HL-60 (cell line): Measurements from ENCODE around the gene HNF4A.

Source experiments
- DNase-seq, 2 experiments: peaks; one replicate each; pipeline ENCODE4 v3.0.0-alpha.2; 2010 to 2020; ENCODE audit warnings: low read depth in 1 of 2, low spot score in 1 of 2
- H3K27ac ChIP-seq: fragments of 250-450 bp; sonication (Bioruptor Pico); replicated peaks from 2 replicates; pipeline ENCODE4 v1.5.1; 2020; ENCODE audit warnings: mild to moderate bottlenecking, moderate library complexity
- H3K27me3 ChIP-seq: fragments of 250-450 bp; sonication (Bioruptor Pico); 2 replicates; pipeline ENCODE4 v1.5.1; 2021; ENCODE audit warnings: mild to moderate bottlenecking, moderate library complexity; ENCODE audit not compliant: insufficient read depth, poor library complexity, severe bottlenecking
- H3K4me3 ChIP-seq: replicated peaks from 2 replicates; pipeline ENCODE4 v1.5.1; 2011; ENCODE audit warnings: mild to moderate bottlenecking, control low read depth, low read length; ENCODE audit not compliant: insufficient read depth
- GABPA ChIP-seq: IDR thresholded peaks from 2 replicates; pipeline ENCODE4 v1.6.1; 2012; ENCODE audit warnings: low read depth
- POLR2AphosphoS5 ChIP-seq: IDR thresholded peaks from 2 replicates; pipeline ENCODE4 v1.6.1; 2012; ENCODE audit warnings: low read depth
- SPI1 ChIP-seq: IDR thresholded peaks from 2 replicates; pipeline ENCODE4 v1.6.1; 2012; ENCODE audit warnings: low read depth, mild to moderate bottlenecking, borderline replicate concordance
- TF ChIP-seq, protein P1 (sequence below): IDR thresholded peaks from 2 replicates; pipeline ENCODE4 v1.6.1; 2012; ENCODE audit warnings: low read depth; ENCODE audit not compliant: insufficient replicate concordance
- TF ChIP-seq, protein P2 (sequence below): IDR thresholded peaks from one replicate; pipeline ENCODE4 v1.5.1; 2011; ENCODE audit warnings: low read length, control low read depth, inconsistent platforms; ENCODE audit not compliant: insufficient read depth

Gene HNF4A

DNA sequence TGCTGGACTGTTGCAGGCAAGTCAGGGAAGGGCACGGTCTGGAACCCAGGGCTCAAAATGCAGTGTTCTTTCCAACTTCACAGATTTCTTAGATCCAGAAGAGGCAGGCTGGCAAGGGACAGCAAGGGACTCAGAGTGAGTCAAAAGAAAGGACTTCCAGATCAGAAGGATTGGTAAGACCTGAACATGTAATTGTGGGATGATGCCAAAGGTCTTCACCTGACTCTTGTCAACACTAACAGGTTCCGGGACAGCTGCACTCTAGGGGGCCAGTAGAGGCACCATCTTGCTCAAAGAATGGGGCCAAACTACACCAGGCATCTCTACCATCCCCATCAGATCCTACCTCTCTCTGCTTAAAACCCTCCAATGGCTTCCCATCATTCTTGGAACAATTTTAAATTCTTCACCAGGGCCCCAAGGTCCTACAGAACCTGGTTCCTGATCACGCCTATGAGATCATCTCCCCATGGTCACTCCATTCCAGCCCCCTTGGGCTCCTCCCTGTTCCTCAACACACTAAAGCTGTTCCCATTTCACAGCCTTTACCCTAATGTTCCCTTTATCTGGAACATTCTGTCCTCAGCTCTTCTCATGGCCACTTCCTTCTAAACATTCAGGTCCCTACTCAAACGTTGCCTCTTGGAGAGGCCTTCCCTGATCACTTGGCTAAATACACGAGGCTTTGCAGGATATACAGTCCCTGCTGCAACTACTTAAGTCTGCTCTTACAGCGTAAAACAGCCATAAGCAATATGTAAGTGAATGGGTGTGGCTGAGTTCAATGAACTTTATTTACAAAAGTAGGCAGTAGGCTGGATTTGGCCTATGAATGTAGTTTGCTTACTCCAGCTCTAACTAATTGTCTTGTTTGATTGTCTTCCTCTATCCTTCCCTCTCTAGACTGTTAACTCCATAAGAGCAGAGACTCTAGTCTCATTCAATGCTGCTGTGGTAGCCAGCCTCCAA lies 90.5 kb downstream of the HNF4A start:
- DNase-seq = no peak
- no peak overlapping the region for H3K27ac ChIP-seq
- no peaks in the 10 kb centered on the region for H3K27me3 ChIP-seq
- no peak overlapping the region for H3K4me3 ChIP-seq
- TF ChIP-seq, protein P1, sequence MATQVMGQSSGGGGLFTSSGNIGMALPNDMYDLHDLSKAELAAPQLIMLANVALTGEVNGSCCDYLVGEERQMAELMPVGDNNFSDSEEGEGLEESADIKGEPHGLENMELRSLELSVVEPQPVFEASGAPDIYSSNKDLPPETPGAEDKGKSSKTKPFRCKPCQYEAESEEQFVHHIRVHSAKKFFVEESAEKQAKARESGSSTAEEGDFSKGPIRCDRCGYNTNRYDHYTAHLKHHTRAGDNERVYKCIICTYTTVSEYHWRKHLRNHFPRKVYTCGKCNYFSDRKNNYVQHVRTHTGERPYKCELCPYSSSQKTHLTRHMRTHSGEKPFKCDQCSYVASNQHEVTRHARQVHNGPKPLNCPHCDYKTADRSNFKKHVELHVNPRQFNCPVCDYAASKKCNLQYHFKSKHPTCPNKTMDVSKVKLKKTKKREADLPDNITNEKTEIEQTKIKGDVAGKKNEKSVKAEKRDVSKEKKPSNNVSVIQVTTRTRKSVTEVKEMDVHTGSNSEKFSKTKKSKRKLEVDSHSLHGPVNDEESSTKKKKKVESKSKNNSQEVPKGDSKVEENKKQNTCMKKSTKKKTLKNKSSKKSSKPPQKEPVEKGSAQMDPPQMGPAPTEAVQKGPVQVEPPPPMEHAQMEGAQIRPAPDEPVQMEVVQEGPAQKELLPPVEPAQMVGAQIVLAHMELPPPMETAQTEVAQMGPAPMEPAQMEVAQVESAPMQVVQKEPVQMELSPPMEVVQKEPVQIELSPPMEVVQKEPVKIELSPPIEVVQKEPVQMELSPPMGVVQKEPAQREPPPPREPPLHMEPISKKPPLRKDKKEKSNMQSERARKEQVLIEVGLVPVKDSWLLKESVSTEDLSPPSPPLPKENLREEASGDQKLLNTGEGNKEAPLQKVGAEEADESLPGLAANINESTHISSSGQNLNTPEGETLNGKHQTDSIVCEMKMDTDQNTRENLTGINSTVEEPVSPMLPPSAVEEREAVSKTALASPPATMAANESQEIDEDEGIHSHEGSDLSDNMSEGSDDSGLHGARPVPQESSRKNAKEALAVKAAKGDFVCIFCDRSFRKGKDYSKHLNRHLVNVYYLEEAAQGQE = no peak
- TF ChIP-seq GABPA = no peak
- TF ChIP-seq POLR2AphosphoS5 = no peak
- TF ChIP-seq SPI1 = no peak

DNA sequence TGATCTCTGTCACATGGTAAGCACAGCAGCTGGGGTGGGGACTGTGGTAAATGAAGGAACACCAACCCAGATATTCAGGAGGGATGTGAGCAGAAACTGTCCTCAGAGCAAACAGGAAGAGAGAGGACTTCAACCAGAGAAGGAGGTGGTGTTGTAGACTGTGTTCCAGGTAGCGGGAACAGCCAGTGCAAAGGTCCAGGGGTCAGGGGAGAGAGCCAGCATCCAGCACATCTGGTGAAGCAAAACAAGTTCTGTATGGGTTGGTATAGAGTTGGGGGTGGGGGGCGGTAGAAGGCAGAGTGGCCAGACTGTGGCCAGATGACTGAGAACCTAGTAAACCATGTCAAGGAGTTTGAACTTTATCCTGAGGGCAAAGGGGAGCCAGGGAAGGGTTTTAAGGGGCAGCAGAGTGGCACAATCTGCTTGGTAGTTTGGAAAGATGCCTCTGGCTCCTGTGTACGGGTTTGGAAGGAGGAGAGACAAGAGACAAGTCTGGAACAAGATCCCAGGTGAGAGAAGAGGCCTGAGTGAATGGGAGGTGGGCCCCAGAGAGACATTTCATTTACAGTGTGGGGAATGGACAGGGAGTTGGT lies 92.4 kb downstream of the HNF4A start:
- TF ChIP-seq, protein P1 = no peak
- TF ChIP-seq, protein P2, sequence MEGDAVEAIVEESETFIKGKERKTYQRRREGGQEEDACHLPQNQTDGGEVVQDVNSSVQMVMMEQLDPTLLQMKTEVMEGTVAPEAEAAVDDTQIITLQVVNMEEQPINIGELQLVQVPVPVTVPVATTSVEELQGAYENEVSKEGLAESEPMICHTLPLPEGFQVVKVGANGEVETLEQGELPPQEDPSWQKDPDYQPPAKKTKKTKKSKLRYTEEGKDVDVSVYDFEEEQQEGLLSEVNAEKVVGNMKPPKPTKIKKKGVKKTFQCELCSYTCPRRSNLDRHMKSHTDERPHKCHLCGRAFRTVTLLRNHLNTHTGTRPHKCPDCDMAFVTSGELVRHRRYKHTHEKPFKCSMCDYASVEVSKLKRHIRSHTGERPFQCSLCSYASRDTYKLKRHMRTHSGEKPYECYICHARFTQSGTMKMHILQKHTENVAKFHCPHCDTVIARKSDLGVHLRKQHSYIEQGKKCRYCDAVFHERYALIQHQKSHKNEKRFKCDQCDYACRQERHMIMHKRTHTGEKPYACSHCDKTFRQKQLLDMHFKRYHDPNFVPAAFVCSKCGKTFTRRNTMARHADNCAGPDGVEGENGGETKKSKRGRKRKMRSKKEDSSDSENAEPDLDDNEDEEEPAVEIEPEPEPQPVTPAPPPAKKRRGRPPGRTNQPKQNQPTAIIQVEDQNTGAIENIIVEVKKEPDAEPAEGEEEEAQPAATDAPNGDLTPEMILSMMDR = no peak
- TF ChIP-seq GABPA (no peak), POLR2AphosphoS5 (no peak), SPI1 (no peak)
- DNase-seq = no peak
- H3K4me3 ChIP-seq = no peak overlapping the region
- no peaks in the 10 kb centered on the region for H3K27me3 ChIP-seq
- H3K27ac ChIP-seq = no peak overlapping the region

DNA sequence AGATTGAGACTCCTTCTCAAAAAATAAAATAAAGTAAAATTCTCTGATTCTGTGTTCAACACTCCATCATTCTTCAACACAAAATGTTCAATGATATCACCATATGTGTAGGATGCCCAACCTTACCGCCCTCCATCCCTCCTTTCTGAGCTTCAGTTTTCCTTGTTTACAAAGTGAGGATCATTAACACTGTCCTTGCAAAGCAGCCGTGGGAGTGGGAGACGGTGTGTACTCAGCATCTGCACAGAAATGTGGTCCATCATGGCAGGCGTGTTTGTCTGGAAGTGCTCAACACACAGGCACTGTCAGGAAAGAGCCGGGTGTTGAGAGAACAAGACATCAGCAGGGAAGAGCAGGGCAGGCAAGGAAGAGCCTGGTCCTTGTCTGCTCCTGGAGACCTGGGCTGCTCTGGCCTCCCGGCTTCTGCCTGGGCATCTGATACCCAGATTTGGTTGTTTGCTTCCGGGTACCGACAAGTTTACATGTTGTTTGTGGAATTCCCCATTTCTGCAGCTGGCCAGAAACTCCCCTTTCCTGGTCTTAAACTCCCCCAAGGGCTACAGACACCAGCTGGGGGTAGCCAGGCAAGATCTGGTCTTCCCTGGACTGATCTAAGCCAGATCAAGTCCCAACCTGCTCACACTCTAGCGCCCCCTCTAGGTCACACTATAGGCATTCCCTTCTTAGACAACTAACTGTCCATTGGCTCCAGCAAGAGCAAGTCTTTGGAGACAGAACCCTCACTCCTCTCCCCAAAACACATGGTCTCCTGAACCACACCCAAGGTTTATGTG lies 93.5 kb downstream of the HNF4A start:
- Histone ChIP-seq H3K27me3 (no peaks in the 10 kb centered on the region), H3K27ac (no peak overlapping the region), H3K4me3 (no peak overlapping the region)
- no peak for DNase-seq
- TF ChIP-seq, protein P2 = no peak
- no peak for TF ChIP-seq GABPA
- TF ChIP-seq, protein P1 = no peak
